SH-SY5Y (cell line): ENCODE data around the gene LRIG3.

ENCODE experiments used
- GATA2 ChIP-seq: IDR thresholded peaks from 2 replicates; pipeline ENCODE4 v1.6.1; 2011; ENCODE audit warnings: mild to moderate bottlenecking, low read depth, low read length
- GATA3 ChIP-seq: IDR thresholded peaks from 2 replicates; pipeline ENCODE4 v1.6.1; 2011; ENCODE audit warnings: low read depth, mild to moderate bottlenecking, low read length, moderate library complexity

- TF ChIP-seq GATA3 (no peak), GATA2 (no peak)
These were observed 6.3 kb upstream of the LRIG3 start for GRCh38 chr12:58926586-58926985.
